GM21381 (cell line): ENCODE measurements around the gene SLC34A3.

Experiments
- ATAC-seq: cut with Tn5 transposase; IDR thresholded peaks from one replicate; pipeline ENCODE4 v1.9.1; 2021; ENCODE audit warnings: mild to moderate bottlenecking, moderate library complexity; ENCODE audit not compliant: unreplicated experiment

Gene SLC34A3

GRCh38 chr9:137273611-137274320 is 43.1 kb downstream of the SLC34A3 start:
- ATAC-seq = no peak

GRCh38 chr9:137275203-137275587 is 44.5 kb downstream of the SLC34A3 start:
- no peak for ATAC-seq

GRCh38 chr9:137275588-137276472 is 45.1 kb downstream of the SLC34A3 start:
- no peak for ATAC-seq

- no peak for ATAC-seq
Measured at GRCh38 chr9:137276473-137277328, 46.0 kb downstream of the SLC34A3 start.

GRCh38 chr9:137277329-137278041 is 46.8 kb downstream of the SLC34A3 start, which contains the start of gene TOR4A:
Gene TOR4A, plus strand, starts transcription at chr9:137277726. Its CDS starts 964 bp downstream, at chr9:137278690.
- ATAC-seq = peak; percentile 58

- no peak for ATAC-seq
Measured at GRCh38 chr9:137278061-137278701, 47.5 kb downstream of the SLC34A3 start.

GRCh38 chr9:137278721-137279711 is 48.3 kb downstream of the SLC34A3 start:
- ATAC-seq = no peak

- ATAC-seq = no peak
Measured at GRCh38 chr9:137279741-137280473, 49.2 kb downstream of the SLC34A3 start.

GRCh38 chr9:137280474-137281344 is 50.0 kb downstream of the SLC34A3 start:
- no peak for ATAC-seq

- no peak for ATAC-seq
Measured at GRCh38 chr9:137281345-137282116, 50.8 kb downstream of the SLC34A3 start.
